Measurements from ENCODE around the gene ACHE. TPM values are rescaled to one million over a fixed set of nuclear protein-coding genes. Genes with fewer than 3 reads are reported as not detected.

Gene ACHE
- total and polyA plus RNA-seq, 8 donors, result 1.6 to 4.5 (median 2.7) TPM

GRCh38 chr7:100901921-100902332, 6.2 kb upstream of the ACHE start:
- no peak for DNase-seq
- peaks cover 0 to 6% of the 10 kb centered on the region in 2 donors for H3K4me1 ChIP-seq
- H3K36me3 ChIP-seq, result no peaks in the 10 kb centered on the region
- intact Hi-C loops (cut with DNase I), result no loop called here
- no peak for TF ChIP-seq CTCF (IDR thresholded peaks at IDR 0.05)
- no peak for ATAC-seq
- H3K4me3 ChIP-seq, result no peak overlapping the region
- H3K9me3 ChIP-seq, result no peaks in the 10 kb centered on the region
- peaks cover 0 to 59% of the 10 kb centered on the region in 2 donors for H3K27me3 ChIP-seq
- H3K27ac ChIP-seq, result no peak overlapping the region

GRCh38 chr7:100900978-100901377, 5.3 kb upstream of the ACHE start:
- Histone ChIP-seq H3K27me3 (peaks cover 8 to 68% of the 10 kb centered on the region in 2 donors), H3K4me3 (no peak overlapping the region), H3K9me3 (no peaks in the 10 kb centered on the region), H3K27ac (no peak overlapping the region), H3K36me3 (no peaks in the 10 kb centered on the region), H3K4me1 (peaks cover 0 to 14% of the 10 kb centered on the region in 2 donors)
- ATAC-seq (no peak), DNase-seq (no peak)
- intact Hi-C loops (cut with DNase I), result no loop called here
- TF ChIP-seq CTCF (IDR thresholded peaks at IDR 0.05), result no peak

DNA sequence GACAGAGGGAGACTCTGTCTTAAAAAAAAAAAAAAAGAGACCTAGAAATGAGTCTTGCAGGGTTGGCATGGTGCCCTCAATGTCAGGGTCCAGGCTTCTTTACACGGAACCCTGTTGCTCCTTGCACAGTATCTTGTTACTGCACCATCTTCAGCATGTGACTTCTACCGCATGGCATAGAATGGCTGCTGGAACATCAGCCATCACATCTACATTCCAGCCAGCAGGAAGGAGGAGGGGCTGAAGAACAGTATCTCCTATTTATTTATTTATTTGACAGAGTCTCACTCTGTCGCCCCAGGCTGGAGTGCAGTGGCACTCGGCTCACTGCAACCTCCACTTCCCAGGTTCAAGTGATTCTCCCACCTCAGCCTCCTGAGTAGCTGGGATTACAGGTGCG, 3.7 kb upstream of the ACHE start:
- DNase-seq (no peak), ATAC-seq (no peak)
- H3K4me3 ChIP-seq, result no peak overlapping the region
- H3K36me3 ChIP-seq, result no peaks in the 10 kb centered on the region
- H3K9me3 ChIP-seq, result no peaks in the 10 kb centered on the region
- H3K27ac ChIP-seq, result no peak overlapping the region
- peaks cover 19 to 84% of the 10 kb centered on the region in 2 donors for H3K27me3 ChIP-seq
- peaks cover 9 to 30% of the 10 kb centered on the region in 2 donors for H3K4me1 ChIP-seq
- no peak for TF ChIP-seq CTCF (IDR thresholded peaks at IDR 0.05)
- intact Hi-C loops (cut with DNase I), result loop anchor here (5.0 to 10.0 kb wide), 2 partner anchors 158 to 165 kb away; no protein-coding TSS in a partner anchor

DNA sequence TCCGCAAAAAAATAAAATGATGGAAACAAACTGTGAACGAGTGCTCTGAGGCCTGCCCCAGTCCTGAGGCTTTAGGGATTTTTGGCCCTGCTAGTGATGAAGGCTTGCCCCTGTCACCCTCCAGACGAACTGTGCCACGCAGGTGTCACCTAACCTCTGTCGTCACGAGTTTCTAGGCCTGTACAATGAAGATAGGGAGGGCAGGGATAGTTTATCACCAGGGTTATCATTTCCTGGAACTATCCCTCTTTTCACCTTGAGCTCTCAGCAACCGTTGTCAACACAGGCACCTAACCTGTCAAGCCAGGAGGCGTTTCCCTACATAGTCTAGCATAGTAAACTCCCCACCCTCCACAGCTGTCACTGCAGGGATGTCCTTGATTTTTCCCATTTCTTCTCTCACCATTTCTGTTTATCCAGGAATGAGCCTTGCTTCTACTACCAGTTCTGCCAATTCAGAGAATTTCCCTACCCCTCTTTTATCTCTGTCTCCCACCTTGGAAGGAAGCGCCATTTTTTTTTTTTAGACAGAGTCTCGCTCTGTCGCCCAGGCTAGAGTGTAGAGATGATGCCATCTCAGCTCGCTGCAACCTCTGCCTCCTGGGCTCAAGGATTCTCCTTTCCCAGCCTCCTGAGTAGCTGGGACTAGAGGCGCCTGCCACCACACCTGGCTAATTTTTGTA, 2.2 kb upstream of the ACHE start:
- Histone ChIP-seq H3K27ac (no peak overlapping the region), H3K4me3 (no peak overlapping the region), H3K9me3 (no peaks in the 10 kb centered on the region), H3K36me3 (no peaks in the 10 kb centered on the region), H3K27me3 (peaks cover 19 to 96% of the 10 kb centered on the region in 2 donors), H3K4me1 (peaks cover 9 to 34% of the 10 kb centered on the region in 2 donors)
- TF ChIP-seq CTCF (IDR thresholded peaks at IDR 0.05), result no peak
- no peak for DNase-seq
- ATAC-seq, result no peak
- intact Hi-C loops (cut with DNase I), result loop anchor here (5.0 to 10.0 kb wide), 2 partner anchors 159 to 167 kb away; no protein-coding TSS in a partner anchor

DNA sequence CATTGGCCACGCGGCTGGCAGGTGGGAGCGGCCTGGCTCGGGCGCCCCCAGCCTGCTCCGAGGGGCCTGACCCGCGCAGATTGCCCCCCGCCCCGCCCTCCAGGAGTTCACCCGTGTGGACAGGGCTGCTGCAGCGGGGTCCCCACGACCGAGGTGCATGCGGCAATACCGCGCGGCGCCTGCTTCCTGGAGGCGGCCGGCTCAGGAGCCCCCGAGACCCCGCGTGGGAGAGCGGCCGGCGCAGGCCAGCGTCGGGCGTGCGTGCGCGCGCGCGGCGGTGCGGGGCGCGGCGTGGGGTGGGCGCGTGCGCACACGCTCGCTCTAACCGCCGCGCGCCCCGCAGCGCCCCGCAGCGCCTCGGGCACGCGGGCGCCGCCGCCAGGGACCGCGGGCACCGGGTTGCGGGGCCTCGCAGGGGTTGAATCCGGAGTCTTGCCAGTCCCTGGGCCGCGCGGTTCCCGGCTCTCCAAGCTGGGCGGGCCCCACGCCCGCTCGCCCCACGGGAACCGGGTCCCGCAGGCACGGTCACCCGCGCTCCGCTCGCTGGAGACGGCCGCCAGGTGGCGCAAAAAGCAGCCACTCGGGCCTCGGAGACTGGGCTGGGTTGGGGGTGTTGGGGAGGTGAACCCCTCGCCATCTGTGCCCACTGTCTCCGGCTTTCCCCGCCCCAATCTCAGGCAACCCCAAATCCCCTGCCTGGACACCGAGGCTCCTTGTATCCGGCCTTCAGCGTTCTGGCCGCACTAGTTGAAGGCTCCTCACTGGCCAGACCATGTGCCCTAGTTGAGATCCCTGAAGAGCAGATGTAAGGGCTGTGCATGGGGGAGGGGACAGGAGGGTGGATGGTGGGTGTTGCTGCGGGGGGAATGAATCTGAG, 1.3 kb upstream of the ACHE start:
- Histone ChIP-seq H3K36me3 (no peaks in the 10 kb centered on the region), H3K27me3 (peaks cover 19 to 98% of the 10 kb centered on the region in 2 donors), H3K27ac (no peak overlapping the region), H3K9me3 (no peaks in the 10 kb centered on the region), H3K4me1 (peaks cover 9 to 34% of the 10 kb centered on the region in 2 donors), H3K4me3 (peak overlapping the region in 1 of 2 donors; percentile 40)
- peak in 2 of 4 donors; percentile 34 to 92 for DNase-seq
- intact Hi-C loops (cut with DNase I), result loop anchor here (5.0 to 10.0 kb wide), 2 partner anchors 160 to 168 kb away; no protein-coding TSS in a partner anchor
- TF ChIP-seq CTCF (IDR thresholded peaks at IDR 0.05), result peak; percentile 68 to 77
- ATAC-seq, result peak; percentile 65
